ENCODE measurements around the gene AUTS2.
"Not testable (repeated sequence)": the region's sequence is repeated elsewhere in the genome, so short reads cannot be mapped to it uniquely, and the experiment has no call there.

The AUTS2 gene

GRCh38 chr7:70723339-70723738 is 1125.1 kb downstream of the AUTS2 start:
- DNase-seq, result no peak

- DNase-seq, result no peak
Measured at GRCh38 chr7:70725448-70725847, 1127.2 kb downstream of the AUTS2 start.

GRCh38 chr7:70726294-70726693 is 1128.0 kb downstream of the AUTS2 start:
- DNase-seq, result no peak

GRCh38 chr7:70726951-70727378 is 1128.7 kb downstream of the AUTS2 start:
- DNase-seq, result no peak

GRCh38 chr7:70727861-70728260 is 1129.6 kb downstream of the AUTS2 start:
- DNase-seq, result no peak

- DNase-seq, result no peak
Measured at GRCh38 chr7:70728872-70729552, 1130.7 kb downstream of the AUTS2 start.

- DNase-seq, result not testable (repeated sequence)
Measured at GRCh38 chr7:70729553-70730157, 1131.4 kb downstream of the AUTS2 start.

GRCh38 chr7:70730451-70731110 is 1132.3 kb downstream of the AUTS2 start:
- no peak for DNase-seq

GRCh38 chr7:70733090-70733489 is 1134.8 kb downstream of the AUTS2 start:
- DNase-seq, result no peak

GRCh38 chr7:70734411-70734810 is 1136.1 kb downstream of the AUTS2 start:
- DNase-seq, result no peak

GRCh38 chr7:70735313-70735712 is 1137.0 kb downstream of the AUTS2 start:
- DNase-seq, result no peak

- DNase-seq, result no peak
Measured at GRCh38 chr7:70736715-70737460, 1138.6 kb downstream of the AUTS2 start.

GRCh38 chr7:70738151-70738885 is 1140.0 kb downstream of the AUTS2 start:
- no peak for DNase-seq

GRCh38 chr7:70739646-70740210 is 1141.5 kb downstream of the AUTS2 start:
- no peak for DNase-seq

- DNase-seq, result no peak
Measured at GRCh38 chr7:70741666-70742065, 1143.4 kb downstream of the AUTS2 start.

GRCh38 chr7:70743531-70744325 is 1145.5 kb downstream of the AUTS2 start:
- no peak for DNase-seq

GRCh38 chr7:70744492-70744891 is 1146.2 kb downstream of the AUTS2 start:
- no peak for DNase-seq

- DNase-seq, result no peak
Measured at GRCh38 chr7:70749831-70750230, 1151.6 kb downstream of the AUTS2 start.

- no peak for DNase-seq
Measured at GRCh38 chr7:70751895-70752294, 1153.6 kb downstream of the AUTS2 start.

GRCh38 chr7:70752794-70753241 is 1154.5 kb downstream of the AUTS2 start:
- no peak for DNase-seq

GRCh38 chr7:70756789-70757188 is 1158.5 kb downstream of the AUTS2 start:
- DNase-seq, result no peak
